Measurements from ENCODE around the gene POLRMT. TPM values are rescaled to one million over a fixed set of nuclear protein-coding genes. Genes with fewer than 3 reads are reported as not detected.
"Not testable (repeated sequence)": the region's sequence is repeated elsewhere in the genome, so short reads cannot be mapped to it uniquely, and the experiment has no call there.

POLRMT gene
- total and polyA plus RNA-seq, 8 donors, result 28.5 to 44.7 (median 39.7) TPM

DNA sequence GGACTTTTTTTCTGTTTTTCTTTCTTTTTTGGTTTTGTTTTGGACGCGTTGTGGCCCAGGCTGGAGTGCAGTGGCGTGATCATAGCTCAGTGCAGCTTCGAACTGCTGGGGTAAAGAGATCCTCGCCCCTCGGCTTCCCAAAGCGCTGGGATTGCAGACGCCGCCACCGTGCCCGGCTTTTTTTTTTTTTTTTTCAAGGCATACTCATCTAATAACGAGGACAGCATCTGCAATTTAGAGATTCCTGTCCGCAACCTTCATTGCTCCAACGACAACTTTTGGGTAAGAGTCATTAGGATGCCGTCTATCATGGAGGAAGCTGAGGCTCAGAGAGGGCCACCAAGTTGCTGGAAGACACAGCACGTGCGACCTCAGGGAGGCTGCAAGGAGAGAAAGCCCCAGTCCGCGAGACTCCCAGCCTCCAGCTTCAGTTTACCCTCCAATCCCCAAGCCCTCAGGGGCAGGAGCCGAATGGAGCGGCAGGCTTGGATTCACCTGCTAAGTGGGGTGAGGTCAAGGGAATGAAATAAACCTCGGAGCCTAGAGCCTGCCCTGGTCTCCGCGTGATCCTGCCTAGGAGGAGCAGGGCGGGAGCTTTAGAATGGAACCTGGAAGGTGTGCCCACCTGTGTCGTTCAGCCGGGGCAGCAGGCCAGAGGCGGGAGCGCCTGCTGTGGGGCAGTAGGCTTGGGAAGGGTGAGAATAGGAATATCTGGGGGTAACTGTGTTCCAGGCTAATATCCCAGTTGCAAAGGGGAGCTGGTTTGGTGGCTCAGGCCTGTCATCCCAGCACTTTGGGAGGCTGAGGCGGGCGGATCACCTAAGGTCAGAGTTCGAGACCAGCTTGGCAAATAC is 676 bp upstream of the POLRMT start:
- no peak for DNase-seq
- H3K27ac ChIP-seq, result peak overlapping the region in 1 of 2 donors; percentile 73
- ATAC-seq, result peak; percentile 4
- TF ChIP-seq, protein P1, sequence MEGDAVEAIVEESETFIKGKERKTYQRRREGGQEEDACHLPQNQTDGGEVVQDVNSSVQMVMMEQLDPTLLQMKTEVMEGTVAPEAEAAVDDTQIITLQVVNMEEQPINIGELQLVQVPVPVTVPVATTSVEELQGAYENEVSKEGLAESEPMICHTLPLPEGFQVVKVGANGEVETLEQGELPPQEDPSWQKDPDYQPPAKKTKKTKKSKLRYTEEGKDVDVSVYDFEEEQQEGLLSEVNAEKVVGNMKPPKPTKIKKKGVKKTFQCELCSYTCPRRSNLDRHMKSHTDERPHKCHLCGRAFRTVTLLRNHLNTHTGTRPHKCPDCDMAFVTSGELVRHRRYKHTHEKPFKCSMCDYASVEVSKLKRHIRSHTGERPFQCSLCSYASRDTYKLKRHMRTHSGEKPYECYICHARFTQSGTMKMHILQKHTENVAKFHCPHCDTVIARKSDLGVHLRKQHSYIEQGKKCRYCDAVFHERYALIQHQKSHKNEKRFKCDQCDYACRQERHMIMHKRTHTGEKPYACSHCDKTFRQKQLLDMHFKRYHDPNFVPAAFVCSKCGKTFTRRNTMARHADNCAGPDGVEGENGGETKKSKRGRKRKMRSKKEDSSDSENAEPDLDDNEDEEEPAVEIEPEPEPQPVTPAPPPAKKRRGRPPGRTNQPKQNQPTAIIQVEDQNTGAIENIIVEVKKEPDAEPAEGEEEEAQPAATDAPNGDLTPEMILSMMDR (IDR thresholded peaks at IDR 0.05), result no peak
- peaks cover 0 to 6% of the 10 kb centered on the region in 2 donors for H3K27me3 ChIP-seq
- intact Hi-C loops (cut with DNase I), result no loop called here
- H3K4me3 ChIP-seq, result peak overlapping the region; percentile 76 to 99
- no peaks in the 10 kb centered on the region for H3K9me3 ChIP-seq
- H3K4me1 ChIP-seq, result peaks cover 17 to 34% of the 10 kb centered on the region in 2 donors
- peaks cover 0 to 19% of the 10 kb centered on the region in 2 donors for H3K36me3 ChIP-seq

DNA sequence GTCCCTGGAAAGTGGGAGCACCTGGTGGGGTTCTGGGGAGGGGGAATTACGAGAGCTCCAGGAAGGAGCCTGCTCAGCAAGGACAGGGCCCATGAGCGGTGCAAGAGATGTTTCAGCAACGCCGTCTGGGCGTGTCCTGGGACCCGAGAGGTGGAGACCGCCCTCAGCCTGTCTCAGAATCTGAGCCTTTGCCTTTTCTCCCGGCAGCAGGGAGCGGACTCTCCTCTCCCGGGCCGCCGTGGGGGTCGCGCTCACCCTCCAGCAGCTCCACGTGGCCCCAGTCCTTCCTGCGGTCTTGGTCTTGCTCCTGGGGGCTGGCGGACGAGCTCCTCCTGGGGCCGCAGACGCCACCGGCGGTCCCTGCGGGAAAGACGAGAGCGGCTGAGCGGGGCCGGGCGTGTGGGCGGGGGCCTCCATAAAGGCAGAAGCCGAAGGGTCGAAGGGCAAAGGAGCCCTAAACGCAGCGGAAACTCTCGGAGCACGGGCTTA is 714 bp downstream of the POLRMT start:
- intact Hi-C loops (cut with DNase I), result no loop called here
- ATAC-seq (peak; percentile 19), DNase-seq (no peak)
- no peaks in the 10 kb centered on the region for H3K27me3 ChIP-seq
- no peaks in the 10 kb centered on the region for H3K9me3 ChIP-seq
- peaks cover 0 to 33% of the 10 kb centered on the region in 2 donors for H3K36me3 ChIP-seq
- peak overlapping the region; percentile 76 to 99 for H3K4me3 ChIP-seq
- H3K4me1 ChIP-seq, result peaks cover 13 to 28% of the 10 kb centered on the region in 2 donors
- TF ChIP-seq, protein P1 (IDR thresholded peaks at IDR 0.05), result no peak
- H3K27ac ChIP-seq, result peak overlapping the region in 1 of 2 donors; percentile 77

DNA sequence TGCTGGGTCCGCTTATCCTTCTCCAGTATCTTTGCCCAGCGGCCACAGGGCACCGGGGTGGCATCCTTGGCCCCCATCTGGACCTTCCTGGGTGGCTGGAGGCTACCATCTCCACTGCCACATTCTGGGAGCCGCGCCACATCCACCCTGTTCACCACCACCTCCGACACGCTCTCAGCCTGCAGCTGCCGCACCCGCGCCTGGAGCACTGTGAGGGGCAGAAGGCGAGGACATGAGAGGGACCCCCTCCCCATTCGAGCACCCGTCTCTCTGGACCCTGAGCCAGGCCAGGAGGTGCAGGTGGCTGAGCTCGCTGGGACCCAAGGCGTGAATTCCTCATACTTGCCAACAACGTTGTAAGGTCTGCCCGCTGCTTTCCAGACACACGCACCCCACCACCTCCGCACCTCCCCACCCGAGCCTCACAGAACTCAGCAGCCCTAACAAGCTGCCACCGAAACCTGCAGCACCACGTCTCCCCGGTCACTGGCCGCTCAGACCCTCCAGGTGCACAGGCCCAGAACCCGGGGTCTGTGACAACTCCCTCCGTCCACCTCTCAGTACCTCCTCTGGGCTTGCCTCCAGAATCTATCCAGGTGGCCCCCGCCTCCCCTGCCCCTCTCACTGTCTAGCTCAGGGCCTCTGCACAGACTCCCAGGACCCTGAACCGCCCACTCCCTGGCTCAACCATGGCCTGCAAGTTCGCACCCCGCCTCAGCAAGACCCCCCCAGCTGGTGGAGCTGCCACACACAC is 3.2 kb downstream of the POLRMT start:
- TF ChIP-seq, protein P1 (IDR thresholded peaks at IDR 0.05), result no peak
- H3K4me1 ChIP-seq, result peaks cover 13 to 28% of the 10 kb centered on the region in 2 donors
- intact Hi-C loops (cut with DNase I), result no loop called here
- no peak overlapping the region for H3K4me3 ChIP-seq
- DNase-seq, result no peak
- no peaks in the 10 kb centered on the region for H3K27me3 ChIP-seq
- no peaks in the 10 kb centered on the region for H3K9me3 ChIP-seq
- peaks cover 0 to 48% of the 10 kb centered on the region in 2 donors for H3K36me3 ChIP-seq
- no peak for ATAC-seq
- H3K27ac ChIP-seq, result no peak overlapping the region

DNA sequence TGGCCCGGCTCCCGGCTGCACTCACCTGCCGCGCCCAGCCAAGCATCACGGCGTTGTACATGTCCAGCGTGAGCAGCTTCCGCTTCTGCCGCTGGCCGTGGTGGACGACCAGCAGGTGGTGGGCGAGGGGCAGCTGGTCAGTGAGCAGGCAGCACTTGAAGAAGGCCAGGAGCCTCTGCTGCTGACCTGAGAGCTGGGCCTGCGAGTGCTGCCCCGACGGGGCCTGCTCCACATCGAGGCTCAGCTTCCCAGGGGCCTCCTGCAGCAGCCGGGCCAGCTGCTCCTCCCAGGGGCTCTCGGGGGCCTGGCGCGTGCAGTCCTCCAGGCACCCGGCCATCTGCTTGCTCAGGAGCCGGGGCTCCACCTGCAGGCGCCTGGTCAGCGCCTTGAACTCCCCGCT is 3.8 kb downstream of the POLRMT start:
- DNase-seq; ATAC-seq; H3K9me3 ChIP-seq; H3K27ac ChIP-seq; H3K27me3 ChIP-seq; intact Hi-C loops (cut with DNase I); H3K4me3 ChIP-seq: not testable (repeated sequence)
- H3K36me3 ChIP-seq, result peaks cover 0 to 54% of the 10 kb centered on the region in 2 donors
- H3K4me1 ChIP-seq, result peaks cover 12 to 26% of the 10 kb centered on the region in 2 donors

DNA sequence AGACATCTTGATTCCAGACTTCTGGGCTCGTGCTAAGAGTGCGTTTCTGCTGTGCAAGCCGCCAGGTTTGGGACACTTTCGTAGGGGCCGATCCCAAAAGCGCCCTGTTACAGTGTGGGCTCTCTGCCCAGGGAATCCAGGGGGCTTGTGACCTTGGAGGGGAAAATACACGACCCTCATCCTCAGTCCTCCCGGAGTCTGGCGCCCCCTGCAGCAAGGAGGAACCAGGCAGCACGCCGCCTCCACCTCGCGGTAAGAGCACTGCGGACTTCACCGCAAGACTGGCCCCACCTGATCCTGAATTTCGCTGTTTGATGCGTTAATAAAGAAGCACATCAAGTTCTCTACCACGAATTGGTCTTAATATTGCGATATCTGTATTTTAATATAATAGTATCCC is 5.2 kb downstream of the POLRMT start:
- intact Hi-C loops (cut with DNase I), result no loop called here
- peaks cover 6 to 17% of the 10 kb centered on the region in 2 donors for H3K4me1 ChIP-seq
- H3K9me3 ChIP-seq, result no peaks in the 10 kb centered on the region
- TF ChIP-seq, protein P1 (IDR thresholded peaks at IDR 0.05), result no peak
- H3K36me3 ChIP-seq, result peaks cover 0 to 68% of the 10 kb centered on the region in 2 donors
- H3K27me3 ChIP-seq, result no peaks in the 10 kb centered on the region
- no peak for DNase-seq
- no peak overlapping the region for H3K27ac ChIP-seq
- ATAC-seq, result no peak
- no peak overlapping the region for H3K4me3 ChIP-seq

DNA sequence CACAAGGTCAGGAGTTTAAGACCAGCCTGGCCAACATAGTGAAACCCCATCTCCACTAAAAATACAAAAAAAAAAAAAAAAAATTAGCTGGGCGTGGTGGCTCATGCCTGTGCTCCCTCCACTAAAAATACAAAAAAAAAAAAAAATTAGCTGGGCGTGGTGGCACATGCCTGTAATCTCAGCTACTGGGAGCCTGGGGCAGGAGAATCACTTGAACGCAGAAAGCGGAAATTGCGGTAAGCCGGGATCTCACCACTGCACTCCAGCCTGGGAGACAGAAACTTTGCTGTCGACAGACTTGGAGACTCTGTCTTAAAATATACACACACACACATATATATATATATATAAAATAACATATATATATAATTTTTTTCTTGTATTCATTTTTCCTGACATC is 6.8 kb downstream of the POLRMT start:
- H3K4me1 ChIP-seq; H3K4me3 ChIP-seq; ATAC-seq; H3K9me3 ChIP-seq; intact Hi-C loops (cut with DNase I); H3K27me3 ChIP-seq; DNase-seq; H3K27ac ChIP-seq: not testable (repeated sequence)
- H3K36me3 ChIP-seq, result peaks cover 0 to 84% of the 10 kb centered on the region in 2 donors

All from left lung (tissue), 10 donors.